Neural crest cell (in vitro differentiated cells): ENCODE data around the gene MRPS24. TPM values are rescaled to one million over a fixed set of nuclear protein-coding genes. Genes with fewer than 3 reads are reported as not detected.

Source experiments
- DNase-seq: peaks from one replicate; pipeline ENCODE4 v3.0.0; 2021; ENCODE audit warnings: low read depth, mixed read lengths, low spot score
- H3K27ac Mint-ChIP-seq: one replicate; pipeline ENCODE4 v1.8.0; 2021; ENCODE audit warnings: mild to moderate bottlenecking, mixed read lengths; ENCODE audit not compliant: unreplicated experiment
- H3K27me3 Mint-ChIP-seq: 2 replicates; pipeline ENCODE4 v1.8.0; 2021; ENCODE audit warnings: low read depth, mild to moderate bottlenecking, mixed read lengths
- H3K36me3 Mint-ChIP-seq: 2 replicates; pipeline ENCODE4 v1.8.0; 2021; ENCODE audit warnings: low read depth, mild to moderate bottlenecking, mixed read lengths
- H3K4me1 Mint-ChIP-seq: 2 replicates; pipeline ENCODE4 v1.8.0; 2021; ENCODE audit warnings: mixed read lengths
- H3K4me3 Mint-ChIP-seq: one replicate; pipeline ENCODE4 v1.8.0; 2021; ENCODE audit warnings: mild to moderate bottlenecking, mixed read lengths
- H3K9me3 Mint-ChIP-seq: 2 replicates; pipeline ENCODE4 v1.8.0; 2021; ENCODE audit warnings: mixed read lengths
- total RNA-seq: library from RNA; stranded (reverse); gene quantifications from 2 replicates; pipeline ENCODE4 v1.2.1, GENCODE V29; 2021
- TF ChIP-seq, protein P1 (sequence below): fragments of 200-600 bp; sonication (generic); conservative IDR thresholded peaks from 2 replicates; pipeline ENCODE4 v1.5.0; 2021; ENCODE audit warnings: antibody characterized with exemption, mild to moderate bottlenecking

The MRPS24 gene
- total RNA-seq, 1 donor from 2014 or later = 109 TPM

DNA sequence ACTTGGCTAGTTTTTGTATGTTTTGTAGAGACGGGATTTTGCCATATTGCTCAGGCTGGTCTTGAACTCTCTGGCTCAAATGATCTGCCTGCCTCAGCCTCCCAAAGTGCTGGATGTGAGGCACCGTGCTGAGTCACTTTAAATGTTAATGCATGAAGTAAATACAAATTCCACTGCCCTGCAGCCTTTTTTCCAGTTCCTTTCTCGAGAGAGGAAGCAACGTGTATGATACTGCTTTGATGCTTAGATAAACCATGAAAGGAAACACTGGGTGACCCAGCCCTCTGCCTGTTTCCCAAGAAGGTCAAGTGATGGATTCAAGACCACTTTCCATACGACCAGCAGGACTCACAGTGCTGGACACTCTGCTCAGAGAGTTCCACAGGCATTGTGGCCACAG lies 11.3 kb upstream of the MRPS24 start:
- peaks cover 26% of the 10 kb centered on the region for H3K36me3 Mint-ChIP-seq

DNA sequence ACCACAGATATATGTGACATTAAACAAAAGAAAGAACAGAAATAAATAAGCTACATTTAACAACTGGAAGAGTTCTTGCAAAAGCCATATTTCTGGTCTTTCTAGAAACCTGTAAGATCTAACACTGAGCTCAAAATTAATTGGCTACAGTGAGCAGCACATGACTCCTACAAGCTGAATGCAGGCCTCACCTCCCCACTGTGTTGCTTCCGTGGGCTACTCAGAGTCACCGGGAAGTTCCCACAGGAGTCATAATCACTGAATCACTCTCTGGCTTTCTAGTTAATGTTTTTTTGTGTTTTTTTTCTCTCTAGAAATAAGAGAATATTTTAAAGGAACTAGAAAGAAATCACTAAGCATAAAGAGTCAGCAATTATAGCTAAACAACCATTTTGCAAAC lies 10.2 kb upstream of the MRPS24 start:
- no peaks in the 10 kb centered on the region for H3K9me3 Mint-ChIP-seq
- no peaks in the 10 kb centered on the region for H3K27me3 Mint-ChIP-seq
- H3K4me3 Mint-ChIP-seq = no peak overlapping the region
- H3K36me3 Mint-ChIP-seq = peaks cover 30% of the 10 kb centered on the region
- H3K27ac Mint-ChIP-seq = no peak overlapping the region
- TF ChIP-seq, protein P1, sequence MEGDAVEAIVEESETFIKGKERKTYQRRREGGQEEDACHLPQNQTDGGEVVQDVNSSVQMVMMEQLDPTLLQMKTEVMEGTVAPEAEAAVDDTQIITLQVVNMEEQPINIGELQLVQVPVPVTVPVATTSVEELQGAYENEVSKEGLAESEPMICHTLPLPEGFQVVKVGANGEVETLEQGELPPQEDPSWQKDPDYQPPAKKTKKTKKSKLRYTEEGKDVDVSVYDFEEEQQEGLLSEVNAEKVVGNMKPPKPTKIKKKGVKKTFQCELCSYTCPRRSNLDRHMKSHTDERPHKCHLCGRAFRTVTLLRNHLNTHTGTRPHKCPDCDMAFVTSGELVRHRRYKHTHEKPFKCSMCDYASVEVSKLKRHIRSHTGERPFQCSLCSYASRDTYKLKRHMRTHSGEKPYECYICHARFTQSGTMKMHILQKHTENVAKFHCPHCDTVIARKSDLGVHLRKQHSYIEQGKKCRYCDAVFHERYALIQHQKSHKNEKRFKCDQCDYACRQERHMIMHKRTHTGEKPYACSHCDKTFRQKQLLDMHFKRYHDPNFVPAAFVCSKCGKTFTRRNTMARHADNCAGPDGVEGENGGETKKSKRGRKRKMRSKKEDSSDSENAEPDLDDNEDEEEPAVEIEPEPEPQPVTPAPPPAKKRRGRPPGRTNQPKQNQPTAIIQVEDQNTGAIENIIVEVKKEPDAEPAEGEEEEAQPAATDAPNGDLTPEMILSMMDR = no peak
- no peak for DNase-seq
- H3K4me1 Mint-ChIP-seq = peaks cover 9% of the 10 kb centered on the region

More for the DNA sequence above, 11.3 kb upstream of the MRPS24 start:
- Mint-ChIP-seq H3K27me3 (no peaks in the 10 kb centered on the region), H3K4me3 (no peak overlapping the region), H3K4me1 (peaks cover 9% of the 10 kb centered on the region), H3K27ac (no peak overlapping the region), H3K9me3 (no peaks in the 10 kb centered on the region)
- TF ChIP-seq, protein P1 = no peak
- no peak for DNase-seq

DNA sequence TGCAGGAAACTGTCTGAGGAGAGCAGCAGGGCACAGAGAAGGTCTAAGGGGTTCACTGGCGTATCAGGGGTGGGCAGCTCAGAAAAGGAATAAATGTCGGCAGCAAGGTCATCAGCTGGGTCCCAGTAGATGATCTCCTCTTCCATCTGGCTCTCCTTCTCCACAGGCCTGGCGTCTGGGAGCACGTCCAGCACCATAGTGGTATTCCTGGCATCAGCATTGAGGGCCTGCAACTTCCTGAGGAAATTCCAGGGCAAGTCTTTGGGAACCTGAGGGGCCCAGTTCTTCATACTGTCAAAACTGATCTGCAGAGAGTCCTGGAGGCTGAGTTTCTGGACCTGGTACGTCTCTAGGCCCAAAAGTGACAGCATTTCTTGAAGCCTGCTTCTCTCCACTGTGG lies 9.6 kb upstream of the MRPS24 start:
- Mint-ChIP-seq H3K4me1 (peaks cover 9% of the 10 kb centered on the region), H3K4me3 (no peak overlapping the region), H3K36me3 (peaks cover 27% of the 10 kb centered on the region), H3K27ac (peak overlapping the region; percentile 78), H3K9me3 (no peaks in the 10 kb centered on the region), H3K27me3 (no peaks in the 10 kb centered on the region)
- DNase-seq = no peak
- TF ChIP-seq, protein P1 = no peak

DNA sequence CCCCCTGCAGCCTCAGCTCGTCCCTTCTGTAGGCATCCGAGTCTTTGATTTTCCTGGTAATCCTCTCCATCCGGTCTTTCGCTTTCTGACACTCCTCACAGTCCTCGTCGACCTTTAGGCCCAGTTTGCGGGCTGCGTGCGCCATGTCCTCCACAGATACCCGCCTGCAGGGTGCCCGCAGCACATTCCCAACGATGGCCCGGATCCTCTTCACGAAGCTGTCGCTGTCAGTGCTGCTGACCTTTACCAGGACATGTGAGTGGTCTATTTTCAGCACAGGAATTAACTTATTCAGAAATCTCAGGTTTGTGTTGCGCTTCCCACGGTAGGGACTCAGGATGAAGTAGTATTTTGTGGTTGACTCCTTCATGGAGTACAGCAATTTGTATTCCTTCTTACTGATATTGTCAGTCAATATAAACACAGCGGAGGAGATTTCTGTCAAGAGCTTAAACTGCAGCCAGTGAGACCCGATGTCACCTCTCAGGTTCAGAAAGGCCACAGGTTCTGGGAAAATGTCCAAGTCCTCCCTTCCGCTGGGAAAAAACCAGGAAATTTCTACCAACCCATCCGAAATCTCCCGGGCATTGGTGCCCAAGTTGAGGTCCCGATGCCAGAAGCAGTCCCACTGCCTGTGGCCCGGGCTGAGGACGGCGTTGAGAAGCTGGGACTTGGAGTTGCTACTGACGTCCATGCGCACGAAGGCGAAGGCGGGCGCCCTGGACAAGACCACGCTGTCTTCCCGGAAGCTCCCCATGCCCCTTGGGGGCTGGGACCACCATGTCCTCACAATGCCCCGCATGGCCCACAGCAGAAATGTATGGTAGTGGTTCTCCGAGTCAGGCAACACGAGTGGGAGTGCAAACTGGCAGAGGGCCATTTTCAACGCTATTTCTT lies 8.9 kb upstream of the MRPS24 start:
- H3K36me3 Mint-ChIP-seq = peaks cover 25% of the 10 kb centered on the region
- no peak overlapping the region for H3K4me3 Mint-ChIP-seq
- DNase-seq = no peak
- H3K27ac Mint-ChIP-seq = no peak overlapping the region
- H3K27me3 Mint-ChIP-seq = no peaks in the 10 kb centered on the region
- TF ChIP-seq, protein P1 = no peak
- H3K9me3 Mint-ChIP-seq = no peaks in the 10 kb centered on the region
- peaks cover 9% of the 10 kb centered on the region for H3K4me1 Mint-ChIP-seq

DNA sequence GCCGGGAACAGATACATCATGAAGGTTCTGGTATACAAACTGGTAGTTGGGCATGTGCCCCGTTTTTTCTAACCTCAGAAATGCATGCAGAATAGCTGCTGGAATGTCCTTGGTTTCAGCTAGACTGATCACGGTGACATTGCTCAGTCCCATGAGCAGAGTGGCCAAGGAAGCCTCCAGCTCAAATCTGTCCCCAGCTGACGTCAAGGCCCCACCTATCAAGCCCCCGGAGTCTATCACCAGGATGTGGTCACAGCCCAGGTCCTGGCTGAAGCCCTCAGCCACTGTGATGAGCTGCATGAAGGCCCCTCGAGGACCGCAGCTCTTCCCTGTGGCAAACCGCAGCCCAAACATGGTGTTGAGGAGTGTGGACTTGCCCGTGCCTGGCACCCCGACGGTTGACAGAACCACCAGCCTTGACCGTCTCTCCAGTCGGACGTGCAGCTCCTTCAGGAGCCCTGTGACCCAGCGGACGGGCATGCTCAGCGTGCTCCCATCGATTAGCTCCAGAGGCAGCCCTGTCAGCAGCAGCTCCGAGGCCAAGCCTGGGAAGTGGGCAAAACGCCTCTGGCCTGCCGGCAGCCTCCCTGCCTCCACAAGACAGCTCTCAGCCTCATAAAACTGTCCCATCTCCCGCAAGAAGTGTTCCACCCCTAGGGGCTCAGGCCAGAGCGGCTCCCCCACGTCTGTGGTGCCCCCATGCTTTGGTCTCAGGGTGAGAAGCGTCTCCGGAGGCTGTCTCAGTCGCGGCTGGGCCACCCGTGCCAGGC lies 7.8 kb upstream of the MRPS24 start:
- H3K4me3 Mint-ChIP-seq = no peak overlapping the region
- peaks cover 18% of the 10 kb centered on the region for H3K4me1 Mint-ChIP-seq
- no peaks in the 10 kb centered on the region for H3K9me3 Mint-ChIP-seq
- no peaks in the 10 kb centered on the region for H3K27me3 Mint-ChIP-seq
- no peak for DNase-seq
- peaks cover 21% of the 10 kb centered on the region for H3K36me3 Mint-ChIP-seq
- peak overlapping the region; percentile 71 for H3K27ac Mint-ChIP-seq
- TF ChIP-seq, protein P1 = no peak
